Measurements from ENCODE around the gene EML6.

The EML6 gene

DNA sequence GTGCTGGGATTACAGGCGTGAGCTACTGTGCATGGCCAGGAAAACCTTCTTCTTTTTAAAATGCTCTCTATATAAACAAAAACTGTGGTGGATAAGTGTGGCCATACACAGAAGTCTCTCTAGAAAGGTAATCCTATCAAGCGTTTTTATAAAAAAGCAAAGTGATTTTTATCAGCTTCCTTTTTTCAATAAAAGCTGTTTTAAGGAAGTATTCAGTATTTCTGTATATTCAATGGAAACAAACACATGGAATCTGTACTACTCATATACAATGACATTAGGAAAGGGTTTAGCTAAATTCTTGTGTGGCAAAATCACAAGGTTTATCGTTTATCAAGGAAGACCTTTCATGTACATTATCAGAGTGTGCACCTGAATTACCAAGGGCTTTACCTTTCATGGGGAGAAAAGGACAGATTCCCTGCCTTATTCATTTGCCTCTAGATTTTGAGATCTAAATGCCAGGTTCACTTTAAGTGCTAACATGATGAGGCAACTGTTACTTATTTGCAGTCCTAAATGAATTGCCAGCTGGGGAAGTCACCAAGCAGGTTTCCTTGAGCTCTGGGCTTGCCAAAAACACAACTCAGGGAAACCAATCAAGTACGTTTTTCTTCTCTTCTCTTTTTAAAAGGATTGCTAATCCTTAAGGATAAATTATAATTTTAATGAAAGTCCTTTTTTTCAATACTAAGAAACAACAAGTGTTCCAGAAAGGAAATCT, 256.0 kb downstream of the EML6 start:
- Histone ChIP-seq H3K9me3 (ENCODE audit: insufficient read depth, low read depth, low read length) (no peaks in the 10 kb centered on the region), H3K9ac (ENCODE audit: low read depth, low read length, poor library complexity, severe bottlenecking) (no peak overlapping the region), H3K4me2 (ENCODE audit: low read depth, low read length, poor library complexity, severe bottlenecking) (no peak overlapping the region), H3K36me3 (ENCODE audit: insufficient read depth, low read length) (peaks cover 70% of the 10 kb centered on the region; the same call in 1 of the 2 replicates), H3K79me2 (ENCODE audit: insufficient read depth, low read length) (peaks cover 54% of the 10 kb centered on the region), H3F3A (ENCODE audit: low read depth) (no peaks in the 10 kb centered on the region), H3K27me3 (ENCODE audit: insufficient read depth, low read length, poor library complexity, severe bottlenecking) (no peaks in the 10 kb centered on the region), H3K4me1 (ENCODE audit: insufficient read depth, low read length, poor library complexity, severe bottlenecking) (no peaks in the 10 kb centered on the region), H4K20me1 (ENCODE audit: insufficient read depth, low read length, poor library complexity, severe bottlenecking) (peaks cover 32% of the 10 kb centered on the region), H3K9me2 (replicated peaks; ENCODE audit: low read depth, low read length) (no peaks in the 10 kb centered on the region), H2AFZ (ENCODE audit: low read length) (no peak overlapping the region), H3K4me3 (ENCODE audit: low read length, poor library complexity, severe bottlenecking) (no peak overlapping the region)
- TF ChIP-seq, protein P1, sequence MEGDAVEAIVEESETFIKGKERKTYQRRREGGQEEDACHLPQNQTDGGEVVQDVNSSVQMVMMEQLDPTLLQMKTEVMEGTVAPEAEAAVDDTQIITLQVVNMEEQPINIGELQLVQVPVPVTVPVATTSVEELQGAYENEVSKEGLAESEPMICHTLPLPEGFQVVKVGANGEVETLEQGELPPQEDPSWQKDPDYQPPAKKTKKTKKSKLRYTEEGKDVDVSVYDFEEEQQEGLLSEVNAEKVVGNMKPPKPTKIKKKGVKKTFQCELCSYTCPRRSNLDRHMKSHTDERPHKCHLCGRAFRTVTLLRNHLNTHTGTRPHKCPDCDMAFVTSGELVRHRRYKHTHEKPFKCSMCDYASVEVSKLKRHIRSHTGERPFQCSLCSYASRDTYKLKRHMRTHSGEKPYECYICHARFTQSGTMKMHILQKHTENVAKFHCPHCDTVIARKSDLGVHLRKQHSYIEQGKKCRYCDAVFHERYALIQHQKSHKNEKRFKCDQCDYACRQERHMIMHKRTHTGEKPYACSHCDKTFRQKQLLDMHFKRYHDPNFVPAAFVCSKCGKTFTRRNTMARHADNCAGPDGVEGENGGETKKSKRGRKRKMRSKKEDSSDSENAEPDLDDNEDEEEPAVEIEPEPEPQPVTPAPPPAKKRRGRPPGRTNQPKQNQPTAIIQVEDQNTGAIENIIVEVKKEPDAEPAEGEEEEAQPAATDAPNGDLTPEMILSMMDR (conservative IDR thresholded peaks at IDR 0.05; ENCODE audit: low read length): no peak
- no peak for TF ChIP-seq EZH2phosphoT487 (IDR thresholded peaks at IDR 0.05; ENCODE audit: borderline replicate concordance)

DNA sequence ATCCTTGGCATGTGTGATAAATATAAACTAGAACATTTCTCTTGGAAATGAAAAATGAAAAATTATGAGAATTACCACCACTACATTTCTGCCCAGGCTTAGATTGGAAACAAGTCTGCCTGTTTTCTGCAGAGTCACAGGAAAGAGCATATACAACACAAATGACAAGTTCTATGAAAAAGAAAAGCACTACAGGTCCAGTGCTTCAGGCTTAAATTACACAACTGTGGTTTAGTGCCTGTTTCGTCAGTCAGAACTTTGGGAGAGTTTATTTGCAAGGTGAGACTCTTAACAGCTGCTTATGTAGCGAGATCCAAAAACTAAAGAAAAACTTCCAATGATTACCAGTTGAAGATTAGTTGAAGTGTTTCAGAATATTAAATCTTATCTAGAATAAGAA, 257.9 kb downstream of the EML6 start:
- peaks cover 51% of the 10 kb centered on the region for H3K79me2 ChIP-seq (ENCODE audit: insufficient read depth, low read length)
- TF ChIP-seq, protein P1 (conservative IDR thresholded peaks at IDR 0.05; ENCODE audit: low read length): no peak
- no peak for TF ChIP-seq EZH2phosphoT487 (IDR thresholded peaks at IDR 0.05; ENCODE audit: borderline replicate concordance)
- H3K36me3 ChIP-seq (ENCODE audit: insufficient read depth, low read length): peaks cover 76% of the 10 kb centered on the region; the same call in 1 of the 2 replicates
- no peaks in the 10 kb centered on the region for H3K4me1 ChIP-seq (ENCODE audit: insufficient read depth, low read length, poor library complexity, severe bottlenecking)
- no peaks in the 10 kb centered on the region for H3K27me3 ChIP-seq (ENCODE audit: insufficient read depth, low read length, poor library complexity, severe bottlenecking)
- no peak overlapping the region for H3K4me3 ChIP-seq (ENCODE audit: low read length, poor library complexity, severe bottlenecking)
- H3K4me2 ChIP-seq (ENCODE audit: low read depth, low read length, poor library complexity, severe bottlenecking): no peak overlapping the region
- peaks cover 34% of the 10 kb centered on the region for H4K20me1 ChIP-seq (ENCODE audit: insufficient read depth, low read length, poor library complexity, severe bottlenecking)
- H3F3A ChIP-seq (ENCODE audit: low read depth): no peaks in the 10 kb centered on the region
- no peak overlapping the region for H3K9ac ChIP-seq (ENCODE audit: low read depth, low read length, poor library complexity, severe bottlenecking)
- no peaks in the 10 kb centered on the region for H3K9me3 ChIP-seq (ENCODE audit: insufficient read depth, low read depth, low read length)
- no peaks in the 10 kb centered on the region for H3K9me2 ChIP-seq (replicated peaks; ENCODE audit: low read depth, low read length)
- H2AFZ ChIP-seq (ENCODE audit: low read length): no peak overlapping the region

DNA sequence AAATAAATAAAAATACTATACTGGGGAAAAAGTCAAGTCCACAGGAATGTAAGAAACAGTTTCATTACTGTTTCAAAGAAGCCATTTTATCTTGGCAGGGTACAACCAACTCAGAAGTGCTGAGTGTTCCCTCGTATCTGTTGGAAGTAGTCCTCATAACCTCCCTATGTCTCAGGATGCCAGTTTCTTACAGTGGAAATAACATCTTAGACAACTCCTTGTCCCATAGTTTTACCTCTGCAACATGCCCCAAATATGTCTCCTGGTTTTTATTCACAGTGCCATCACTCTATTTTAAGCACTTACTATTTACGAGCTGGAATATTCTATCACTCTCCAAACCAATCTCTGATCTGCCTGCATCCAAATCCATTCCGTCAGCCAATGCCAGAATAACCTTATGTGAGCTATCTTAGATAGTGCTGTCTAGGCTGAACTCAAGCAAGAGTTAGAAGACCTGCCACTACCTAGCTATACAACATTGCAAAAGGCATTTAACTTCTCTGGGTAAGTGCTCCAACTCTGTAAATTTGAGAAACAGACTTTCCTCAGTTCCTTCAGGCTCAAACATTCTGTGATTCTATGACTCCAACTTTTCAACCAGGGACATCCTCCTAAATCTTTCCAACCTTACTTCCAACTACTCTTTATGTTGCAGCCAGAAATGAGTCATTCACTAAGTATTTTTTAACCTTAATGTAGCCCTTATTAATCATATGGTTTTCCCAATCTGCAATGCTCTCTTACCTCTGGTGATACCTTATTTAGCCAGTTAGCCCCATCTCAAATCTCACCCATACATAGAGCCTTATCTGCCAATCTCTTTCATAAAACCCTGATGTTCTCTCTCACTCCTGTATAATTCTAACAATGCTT, 260.1 kb downstream of the EML6 start:
- no peaks in the 10 kb centered on the region for H3K9me2 ChIP-seq (replicated peaks; ENCODE audit: low read depth, low read length)
- H3K36me3 ChIP-seq (ENCODE audit: insufficient read depth, low read length): peaks cover 81% of the 10 kb centered on the region
- peaks cover 39% of the 10 kb centered on the region for H4K20me1 ChIP-seq (ENCODE audit: insufficient read depth, low read length, poor library complexity, severe bottlenecking)
- no peaks in the 10 kb centered on the region for H3K4me1 ChIP-seq (ENCODE audit: insufficient read depth, low read length, poor library complexity, severe bottlenecking)
- H3K9ac ChIP-seq (ENCODE audit: low read depth, low read length, poor library complexity, severe bottlenecking): no peak overlapping the region
- no peak overlapping the region for H2AFZ ChIP-seq (ENCODE audit: low read length)
- no peak overlapping the region for H3K4me2 ChIP-seq (ENCODE audit: low read depth, low read length, poor library complexity, severe bottlenecking)
- no peaks in the 10 kb centered on the region for H3K27me3 ChIP-seq (ENCODE audit: insufficient read depth, low read length, poor library complexity, severe bottlenecking)
- peaks cover 56% of the 10 kb centered on the region for H3K79me2 ChIP-seq (ENCODE audit: insufficient read depth, low read length)
- TF ChIP-seq, protein P1 (conservative IDR thresholded peaks at IDR 0.05; ENCODE audit: low read length): no peak
- TF ChIP-seq EZH2phosphoT487 (IDR thresholded peaks at IDR 0.05; ENCODE audit: borderline replicate concordance): no peak
- H3F3A ChIP-seq (ENCODE audit: low read depth): no peaks in the 10 kb centered on the region
- H3K9me3 ChIP-seq (ENCODE audit: insufficient read depth, low read depth, low read length): no peaks in the 10 kb centered on the region
- H3K4me3 ChIP-seq (ENCODE audit: low read length, poor library complexity, severe bottlenecking): no peak overlapping the region
